Breast epithelium (tissue), 4 donors: ENCODE results near the gene APC2. TPM values are rescaled to one million over a fixed set of nuclear protein-coding genes. Genes with fewer than 3 reads are reported as not detected.

Experiments
- DNase-seq, 2 donors: peaks; one replicate each; pipeline ENCODE4 v3.0.0-alpha.2; 2019; ENCODE audit warnings: low spot score in 2 of 2
- H3K27ac ChIP-seq, 2 donors: fragments of 200-600 bp; sonication (generic) in 1 of 2; one replicate each; pipeline ENCODE4 v1.5.1; 2016 to 2019; ENCODE audit warnings: mild to moderate bottlenecking in 1 of 2
- H3K27me3 ChIP-seq, 2 donors: fragments of 200-600 bp; sonication (generic) in 1 of 2; one replicate each; pipeline versions ENCODE4 v1.5.1 to v1.6.0; 2017 to 2019; ENCODE audit warnings: control low read depth in 1 of 2, mild to moderate bottlenecking in 1 of 2
- H3K36me3 ChIP-seq: fragments of 200-600 bp; one replicate; pipeline ENCODE4 v1.5.1; 2019
- H3K4me1 ChIP-seq, 2 donors: fragments of 200-600 bp; sonication (generic); one replicate each; pipeline ENCODE4 v1.5.1; 2016 to 2019; ENCODE audit warnings: control low read depth in 1 of 2
- H3K4me3 ChIP-seq, 3 donors: fragments of 200-600 bp; sonication (generic); 1 replicate in 2 of 3; 2 replicates in 1 of 3; pipeline ENCODE4 v1.5.1; 2016 to 2019; ENCODE audit warnings: mild to moderate bottlenecking in 3 of 3, moderate library complexity in 2 of 3
- H3K9me3 ChIP-seq, 2 donors: fragments of 200-600 bp; sonication (generic) in 1 of 2; one replicate each; pipeline ENCODE4 v1.5.1; 2016 to 2019; ENCODE audit warnings: control low read depth in 1 of 2
- POLR2A ChIP-seq: fragments of 450-650 bp; IDR thresholded peaks from one replicate; pipeline ENCODE4 v1.6.1; 2016; ENCODE audit warnings: antibody characterized with exemption, mild to moderate bottlenecking, moderate library complexity
- POLR2AphosphoS5 ChIP-seq, 3 donors: sonication (generic); formaldehyde crosslinking; IDR thresholded peaks; one replicate each; pipeline ENCODE4 v1.6.1; 2017; ENCODE audit warnings: antibody characterized with exemption in 3 of 3
- intact Hi-C: fragments of 100-400 bp; cut with DNase I; formaldehyde crosslinking; loops from one replicate; pipeline ENCODE4 v1.15.1; 2023; ENCODE audit warnings: low total_unique reads
- total RNA-seq, 3 donors: library from RNA; depleted of rRNA; stranded (reverse); fragments of >200 nt; gene quantifications; one replicate each; pipeline ENCODE4 v1.1.0, GENCODE V29; 2016
- TF ChIP-seq, protein P1 (sequence below), 3 donors: fragments of 450-650 bp; IDR thresholded peaks; one replicate each; pipeline ENCODE4 v1.5.1; 2016 to 2017; ENCODE audit warnings: antibody characterized with exemption in 3 of 3, mild to moderate bottlenecking in 3 of 3, moderate library complexity in 3 of 3

Gene APC2
- total RNA-seq, 3 donors from 2014 or later, result under 0.01 to 0.29 (median 0.16) TPM

DNA sequence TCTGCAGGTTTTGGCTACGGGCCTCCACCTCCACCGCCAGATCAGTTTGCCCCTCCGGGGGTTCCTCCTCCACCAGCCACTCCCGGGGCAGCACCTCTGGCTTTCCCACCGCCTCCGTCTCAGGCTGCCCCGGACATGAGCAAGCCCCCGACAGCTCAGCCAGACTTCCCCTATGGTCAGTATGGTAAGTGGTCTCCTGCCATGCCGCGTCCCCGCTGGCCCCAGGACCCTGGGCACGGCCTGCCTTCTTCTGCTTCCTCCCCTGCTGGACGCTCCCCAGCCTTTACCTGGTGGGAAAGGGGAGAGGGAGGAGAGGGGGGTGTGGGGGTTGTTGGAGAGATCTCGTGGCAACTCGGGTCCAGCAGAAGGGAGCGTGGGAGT is 17.4 kb upstream of the APC2 start:
- no peaks in the 10 kb centered on the region for H3K9me3 ChIP-seq
- TF ChIP-seq POLR2A, result no peak
- TF ChIP-seq POLR2AphosphoS5 (IDR thresholded peaks at IDR 0.05), result no peak
- TF ChIP-seq, protein P1, sequence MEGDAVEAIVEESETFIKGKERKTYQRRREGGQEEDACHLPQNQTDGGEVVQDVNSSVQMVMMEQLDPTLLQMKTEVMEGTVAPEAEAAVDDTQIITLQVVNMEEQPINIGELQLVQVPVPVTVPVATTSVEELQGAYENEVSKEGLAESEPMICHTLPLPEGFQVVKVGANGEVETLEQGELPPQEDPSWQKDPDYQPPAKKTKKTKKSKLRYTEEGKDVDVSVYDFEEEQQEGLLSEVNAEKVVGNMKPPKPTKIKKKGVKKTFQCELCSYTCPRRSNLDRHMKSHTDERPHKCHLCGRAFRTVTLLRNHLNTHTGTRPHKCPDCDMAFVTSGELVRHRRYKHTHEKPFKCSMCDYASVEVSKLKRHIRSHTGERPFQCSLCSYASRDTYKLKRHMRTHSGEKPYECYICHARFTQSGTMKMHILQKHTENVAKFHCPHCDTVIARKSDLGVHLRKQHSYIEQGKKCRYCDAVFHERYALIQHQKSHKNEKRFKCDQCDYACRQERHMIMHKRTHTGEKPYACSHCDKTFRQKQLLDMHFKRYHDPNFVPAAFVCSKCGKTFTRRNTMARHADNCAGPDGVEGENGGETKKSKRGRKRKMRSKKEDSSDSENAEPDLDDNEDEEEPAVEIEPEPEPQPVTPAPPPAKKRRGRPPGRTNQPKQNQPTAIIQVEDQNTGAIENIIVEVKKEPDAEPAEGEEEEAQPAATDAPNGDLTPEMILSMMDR (IDR thresholded peaks at IDR 0.05), result no peak
- intact Hi-C loops, result no loop called here
- no peaks in the 10 kb centered on the region for H3K4me1 ChIP-seq
- peaks cover 11% of the 10 kb centered on the region for H3K36me3 ChIP-seq
- H3K27ac ChIP-seq, result no peak overlapping the region
- DNase-seq, result no peak
- no peak overlapping the region for H3K4me3 ChIP-seq
- H3K27me3 ChIP-seq, result no peaks in the 10 kb centered on the region

DNA sequence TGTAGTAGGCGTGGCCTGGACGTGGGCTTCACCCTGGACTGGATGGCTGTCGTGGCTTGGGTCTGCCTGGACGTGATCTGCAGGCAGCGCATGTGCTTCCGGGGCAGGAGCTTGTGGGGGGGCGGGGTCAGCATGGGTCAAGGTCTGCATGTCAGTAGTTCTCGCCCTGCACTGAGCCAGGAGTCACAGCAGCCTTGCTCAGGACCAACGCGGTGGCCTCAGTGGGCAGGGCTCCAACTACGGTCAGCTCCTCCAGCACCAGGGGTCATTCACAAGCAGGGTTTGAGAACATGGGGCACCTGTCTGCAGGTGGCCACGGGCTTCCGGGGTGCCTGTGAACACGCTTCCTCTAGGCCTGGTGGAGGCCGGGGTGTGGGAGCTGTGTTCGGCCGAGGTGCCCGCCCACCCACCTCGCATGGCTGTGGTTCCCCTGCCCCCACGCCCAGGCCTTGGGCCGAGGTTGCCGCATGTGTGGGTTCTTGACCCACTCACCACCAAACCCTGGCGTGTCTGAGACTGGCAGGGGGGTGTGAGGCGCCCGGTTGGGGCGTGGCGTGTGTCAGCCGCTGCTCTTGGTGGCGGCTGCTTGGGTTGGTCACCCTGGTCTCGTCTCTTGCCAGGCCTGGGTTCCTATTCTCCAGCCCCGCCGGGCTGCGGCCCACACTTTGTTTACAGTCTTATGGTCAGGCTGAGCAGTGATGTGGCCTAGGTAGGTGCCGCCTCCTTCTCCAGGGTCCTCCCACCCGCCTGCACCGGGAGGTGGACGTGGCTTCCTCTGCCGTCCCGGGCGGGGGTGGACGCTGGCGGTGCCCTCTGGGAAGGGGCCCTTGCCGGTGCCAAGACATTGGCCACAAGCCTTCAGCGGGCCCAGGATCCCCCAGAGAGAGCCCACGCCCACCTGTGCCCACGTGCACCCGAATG is 16.5 kb upstream of the APC2 start:
- Histone ChIP-seq H3K27ac (peak overlapping the region; percentile 56 to 75), H3K4me3 (no peak overlapping the region), H3K4me1 (peaks cover 0 to 4% of the 10 kb centered on the region in 2 donors), H3K9me3 (no peaks in the 10 kb centered on the region), H3K27me3 (no peaks in the 10 kb centered on the region), H3K36me3 (peaks cover 11% of the 10 kb centered on the region)
- intact Hi-C loops, result no loop called here
- TF ChIP-seq POLR2A, result no peak
- no peak for DNase-seq

DNA sequence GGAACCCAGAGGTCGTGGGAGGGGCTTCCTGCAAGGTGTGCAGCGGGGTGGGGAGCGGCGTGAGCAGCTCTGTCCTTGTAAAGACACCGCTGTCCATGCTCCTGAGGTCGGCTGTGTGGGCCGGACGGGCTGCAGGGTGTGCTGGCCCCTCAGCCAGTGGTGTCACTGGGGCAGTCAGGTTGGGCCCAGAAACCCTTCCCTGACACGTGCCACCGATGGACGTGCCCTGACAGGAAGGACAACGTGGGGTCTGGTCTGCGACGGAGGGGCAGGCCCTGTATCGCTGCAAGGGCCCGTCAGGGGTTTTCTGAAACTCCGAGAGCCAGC is 15.9 kb upstream of the APC2 start:
- peaks cover 0 to 4% of the 10 kb centered on the region in 2 donors for H3K4me1 ChIP-seq
- no peak overlapping the region for H3K4me3 ChIP-seq
- TF ChIP-seq, protein P1 (IDR thresholded peaks at IDR 0.05), result no peak
- no peak for TF ChIP-seq POLR2AphosphoS5 (IDR thresholded peaks at IDR 0.05)
- TF ChIP-seq POLR2A, result no peak
- intact Hi-C loops, result no loop called here
- H3K27me3 ChIP-seq, result no peaks in the 10 kb centered on the region
- peaks cover 11% of the 10 kb centered on the region for H3K36me3 ChIP-seq
- H3K27ac ChIP-seq, result peak overlapping the region; percentile 56 to 75
- H3K9me3 ChIP-seq, result no peaks in the 10 kb centered on the region
- DNase-seq, result no peak

DNA sequence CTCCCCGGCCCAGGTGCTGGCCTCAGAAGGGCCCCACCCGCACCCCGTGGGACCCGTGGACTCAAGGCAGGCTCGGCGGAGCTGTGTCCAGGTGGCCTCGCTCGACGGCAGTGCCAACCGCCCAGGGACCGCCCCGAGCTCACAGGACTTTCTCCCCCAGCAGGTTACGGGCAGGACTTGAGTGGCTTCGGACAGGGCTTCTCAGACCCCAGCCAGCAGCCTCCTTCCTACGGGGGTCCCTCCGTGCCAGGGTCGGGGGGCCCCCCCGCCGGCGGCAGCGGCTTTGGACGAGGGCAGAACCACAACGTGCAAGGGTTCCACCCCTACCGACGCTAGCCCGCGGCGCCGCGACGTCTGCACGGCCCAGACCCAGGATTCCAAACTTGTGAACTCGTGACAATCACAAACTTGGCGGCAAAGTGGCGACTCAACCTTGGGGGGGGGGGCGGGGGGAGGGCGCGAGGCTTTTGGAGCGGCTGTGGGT is 15.3 kb upstream of the APC2 start:
- Histone ChIP-seq H3K27ac (peak overlapping the region; percentile 56 to 75), H3K4me1 (peaks cover 4 to 10% of the 10 kb centered on the region in 2 donors), H3K9me3 (no peaks in the 10 kb centered on the region), H3K36me3 (peaks cover 11% of the 10 kb centered on the region), H3K4me3 (no peak overlapping the region), H3K27me3 (no peaks in the 10 kb centered on the region)
- intact Hi-C loops, result no loop called here
- no peak for DNase-seq
- no peak for TF ChIP-seq POLR2A
- no peak for TF ChIP-seq POLR2AphosphoS5 (IDR thresholded peaks at IDR 0.05)
- TF ChIP-seq, protein P1 (IDR thresholded peaks at IDR 0.05), result no peak

DNA sequence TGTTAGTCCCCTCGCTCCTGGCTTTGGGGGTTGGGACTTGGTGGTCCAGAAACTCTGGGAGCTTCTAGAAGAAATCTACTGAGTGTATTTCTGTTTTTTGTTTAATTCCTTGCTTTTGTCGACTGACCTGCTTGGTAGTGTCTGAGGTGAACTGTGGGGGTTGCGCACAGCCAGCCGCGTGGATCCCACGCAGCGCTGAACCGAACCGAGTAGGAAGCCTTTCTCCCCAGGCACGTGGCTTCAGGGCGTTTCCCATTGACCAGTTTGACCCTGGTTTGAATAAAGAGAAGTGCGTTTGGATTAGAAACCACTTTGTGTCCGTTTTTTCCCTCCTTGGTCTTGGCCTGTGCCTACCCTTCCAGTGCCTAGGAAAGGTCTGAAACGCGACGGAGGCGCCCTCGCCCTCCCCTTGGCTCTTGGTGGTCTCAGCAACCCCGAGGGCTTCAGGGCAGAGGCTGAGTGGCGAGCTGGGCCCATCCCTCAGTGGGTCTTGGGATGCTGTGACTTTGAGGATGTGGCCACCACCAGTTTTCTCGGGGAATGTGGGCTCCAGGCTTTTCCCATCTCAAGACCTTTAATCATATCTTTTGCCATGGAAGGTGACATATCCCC is 14.4 kb upstream of the APC2 start:
- intact Hi-C loops, result no loop called here
- Histone ChIP-seq H3K9me3 (no peaks in the 10 kb centered on the region), H3K27ac (peak overlapping the region in 1 of 2 donors; percentile 35), H3K4me1 (peaks cover 6 to 15% of the 10 kb centered on the region in 2 donors), H3K27me3 (no peaks in the 10 kb centered on the region), H3K4me3 (no peak overlapping the region), H3K36me3 (peaks cover 12% of the 10 kb centered on the region)
- no peak for TF ChIP-seq POLR2AphosphoS5 (IDR thresholded peaks at IDR 0.05)
- DNase-seq, result no peak

DNA sequence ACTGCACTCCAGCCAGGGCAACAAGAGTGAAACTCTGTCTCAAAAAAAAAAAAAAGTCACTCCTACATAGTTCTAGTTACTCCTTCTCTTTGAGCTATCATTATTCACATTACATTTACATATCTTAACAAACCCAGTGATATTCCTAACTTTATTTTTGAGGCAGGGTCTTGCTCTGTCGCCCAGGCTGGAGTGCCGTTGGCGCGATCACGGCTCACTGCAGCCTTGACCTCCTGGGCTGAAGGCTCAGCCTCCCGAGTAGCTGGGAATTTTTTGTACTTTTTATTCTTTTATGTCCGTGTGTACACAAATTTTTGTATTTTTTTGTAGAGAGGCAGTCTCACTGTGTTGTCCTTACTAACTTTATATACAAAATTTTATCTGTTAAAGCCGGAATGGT is 12.3 kb upstream of the APC2 start:
- H3K27ac ChIP-seq, result no peak overlapping the region

More for the DNA sequence above, 12.3 kb upstream of the APC2 start:
- H3K27me3 ChIP-seq, result no peaks in the 10 kb centered on the region
- intact Hi-C loops, result no loop called here
- TF ChIP-seq POLR2AphosphoS5 (IDR thresholded peaks at IDR 0.05), result no peak
- no peak for TF ChIP-seq POLR2A
- TF ChIP-seq, protein P1 (IDR thresholded peaks at IDR 0.05), result no peak
- H3K4me3 ChIP-seq, result peak overlapping the region in 2 of 3 donors; percentile 90 to 94
- H3K4me1 ChIP-seq, result peaks cover 6 to 15% of the 10 kb centered on the region in 2 donors
- H3K36me3 ChIP-seq, result peaks cover 17% of the 10 kb centered on the region
- no peaks in the 10 kb centered on the region for H3K9me3 ChIP-seq
- DNase-seq, result no peak
